Measurements from ENCODE around the gene TAB2. TPM values are rescaled to one million over a fixed set of nuclear protein-coding genes. Genes with fewer than 3 reads are reported as not detected.
"Not testable (repeated sequence)": the region's sequence is repeated elsewhere in the genome, so short reads cannot be mapped to it uniquely, and the experiment has no call there.

TAB2 gene
- total RNA-seq, 1 experiment from 2014 or later = 56.7 TPM

GRCh38 chr6:149459761-149460160 is 142.2 kb downstream of the TAB2 start:
- no peak overlapping the region for H2AFZ ChIP-seq (ENCODE audit: low read depth, low read length, poor library complexity, severe bottlenecking)
- no peaks in the 10 kb centered on the region for H3K36me3 ChIP-seq (ENCODE audit: control insufficient read depth in 1 of 2, insufficient read depth in 2 of 2, low read length in 2 of 2)
- no peaks in the 10 kb centered on the region for H3K9me3 ChIP-seq (ENCODE audit: control insufficient read depth in 1 of 2, insufficient read depth in 1 of 2, low read depth in 1 of 2, low read length in 2 of 2)
- intact Hi-C loops (cut with micrococcal nuclease) = no loop called here
- H3K9me2 ChIP-seq (ENCODE audit: insufficient read depth) = no peaks in the 10 kb centered on the region
- ATAC-seq (no peak), DNase-seq (ENCODE audit: low read depth, low spot score) (no peak)
- no peaks in the 10 kb centered on the region for H4K20me1 ChIP-seq (ENCODE audit: insufficient read depth)
- no peak for TF ChIP-seq EGR1 (IDR thresholded peaks at IDR 0.05; ENCODE audit: low read depth)
- TF ChIP-seq SRF (IDR thresholded peaks at IDR 0.05; ENCODE audit: low read depth) = no peak
- no peak for TF ChIP-seq ZNF274 (IDR thresholded peaks at IDR 0.05; ENCODE audit: low read depth, low read length)
- TF ChIP-seq TCF7L2 (IDR thresholded peaks at IDR 0.05; ENCODE audit: borderline replicate concordance, extremely low read depth, insufficient read depth, insufficient read length) = no peak
- no peak for TF ChIP-seq EZH2 (IDR thresholded peaks at IDR 0.05)
- no peak for TF ChIP-seq RAD21 (IDR thresholded peaks at IDR 0.05; ENCODE audit: low read depth)
- TF ChIP-seq CBX3 (IDR thresholded peaks at IDR 0.05; ENCODE audit: low read depth) = no peak
- TF ChIP-seq SP1 (IDR thresholded peaks at IDR 0.05; ENCODE audit: low read depth) = no peak
- TF ChIP-seq ATF3 (IDR thresholded peaks at IDR 0.05) = no peak
- TF ChIP-seq ELF1 (IDR thresholded peaks at IDR 0.05; ENCODE audit: borderline replicate concordance, low read depth) = no peak
- TF ChIP-seq YY1 (IDR thresholded peaks at IDR 0.05; ENCODE audit: extremely low read depth, insufficient replicate concordance, low read depth, low read length) = no peak
- TF ChIP-seq ZBTB33 (IDR thresholded peaks at IDR 0.05; ENCODE audit: extremely low read depth, insufficient replicate concordance, low read length) = no peak
- TF ChIP-seq POLR2AphosphoS5 (IDR thresholded peaks at IDR 0.05; ENCODE audit: low read depth, low read length) = no peak
- no peak for TF ChIP-seq FOSL1 (IDR thresholded peaks at IDR 0.05; ENCODE audit: low read depth)
- no peaks in the 10 kb centered on the region for H3K4me1 ChIP-seq (ENCODE audit: control insufficient read depth in 1 of 2, insufficient read depth in 2 of 2, low read length in 2 of 2)
- H3K9ac ChIP-seq (ENCODE audit: low read length) = no peak overlapping the region
- ChIA-PET RAD21 (ENCODE audit: low non-redundant PET in 1 of 2, low total read pairs in 2 of 2, uncharacterized antibody in 2 of 2, unreplicated experiment in 2 of 2) (no interaction called here), POLR2A (no interaction called here), CTCF (no interaction called here)
- no TSS peak for BruUV-seq (replicated peaks)
- no peak overlapping the region for H3K4me3 ChIP-seq (replicated peaks in 1 of 2; ENCODE audit: low read depth in 1 of 2, low read length in 2 of 2)
- H3K4me2 ChIP-seq (ENCODE audit: low read length) = no peak overlapping the region
- H3K79me2 ChIP-seq (ENCODE audit: insufficient read depth, low read length) = no peaks in the 10 kb centered on the region
- no peak overlapping the region for H3K27ac ChIP-seq (ENCODE audit: low read depth, low read length)
- no peaks in the 10 kb centered on the region for H3K27me3 ChIP-seq (ENCODE audit: insufficient read depth, low read length)

GRCh38 chr6:149460249-149460648 is 142.7 kb downstream of the TAB2 start:
- DNase-seq (ENCODE audit: low read depth, low spot score); ATAC-seq; H3K4me1 ChIP-seq (ENCODE audit: control insufficient read depth in 1 of 2, insufficient read depth in 2 of 2, low read length in 2 of 2); H3K9me2 ChIP-seq (ENCODE audit: insufficient read depth); H3K4me2 ChIP-seq (ENCODE audit: low read length); intact Hi-C loops (cut with micrococcal nuclease); H3K9me3 ChIP-seq (ENCODE audit: control insufficient read depth in 1 of 2, insufficient read depth in 1 of 2, low read depth in 1 of 2, low read length in 2 of 2); H2AFZ ChIP-seq (ENCODE audit: low read depth, low read length, poor library complexity, severe bottlenecking); BruUV-seq (replicated peaks); H3K4me3 ChIP-seq (replicated peaks in 1 of 2; ENCODE audit: low read depth in 1 of 2, low read length in 2 of 2); RAD21 ChIA-PET (ENCODE audit: low non-redundant PET in 1 of 2, low total read pairs in 2 of 2, uncharacterized antibody in 2 of 2, unreplicated experiment in 2 of 2); H3K79me2 ChIP-seq (ENCODE audit: insufficient read depth, low read length); H3K27ac ChIP-seq (ENCODE audit: low read depth, low read length); CTCF ChIA-PET; POLR2A ChIA-PET; H3K36me3 ChIP-seq (ENCODE audit: control insufficient read depth in 1 of 2, insufficient read depth in 2 of 2, low read length in 2 of 2); H4K20me1 ChIP-seq (ENCODE audit: insufficient read depth); H3K9ac ChIP-seq (ENCODE audit: low read length); H3K27me3 ChIP-seq (ENCODE audit: insufficient read depth, low read length): not testable (repeated sequence)

All from HCT116 (cell line).